ENCODE measurements around the gene SORCS2.

Gene SORCS2

GRCh38 chr4:7342223-7343080 lies 150.1 kb downstream of the SORCS2 start:
- no peak for DNase-seq

- no peak for DNase-seq
Measured at GRCh38 chr4:7343081-7343655, 150.8 kb downstream of the SORCS2 start.

- DNase-seq, result no peak
Measured at GRCh38 chr4:7343950-7344349, 151.6 kb downstream of the SORCS2 start.

DNA sequence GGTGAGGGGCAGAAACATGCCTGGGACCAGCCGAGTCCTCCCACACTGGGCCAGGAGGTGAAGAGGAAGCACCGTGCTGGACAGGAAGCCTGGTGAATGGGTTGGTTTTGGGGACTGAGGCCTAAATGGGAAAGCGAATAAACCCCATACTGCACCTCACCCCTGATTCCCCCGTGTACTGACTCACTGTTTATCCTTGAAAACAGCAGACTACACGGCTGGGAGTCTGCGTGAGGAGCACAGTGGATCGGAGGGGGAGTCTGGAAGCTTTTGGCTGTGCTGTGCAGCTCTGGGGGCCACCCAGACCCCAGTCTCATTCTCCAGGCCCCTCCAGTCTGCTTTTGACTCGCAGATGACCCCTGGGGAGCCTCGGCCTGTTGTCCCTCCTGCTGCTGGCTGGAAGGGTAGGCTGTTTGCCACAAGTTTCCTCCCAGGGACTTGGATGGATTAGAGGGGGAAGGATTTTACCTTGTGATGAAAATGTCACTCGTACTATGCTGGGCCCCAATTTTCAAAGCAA lies 152.4 kb downstream of the SORCS2 start:
- no peak for DNase-seq

- no peak for DNase-seq
Measured at GRCh38 chr4:7347981-7348380, 155.6 kb downstream of the SORCS2 start.

- peak; percentile 31 to 43 for DNase-seq
Measured at GRCh38 chr4:7348946-7349900, 156.9 kb downstream of the SORCS2 start.

GRCh38 chr4:7350396-7350795 lies 158.1 kb downstream of the SORCS2 start:
- DNase-seq, result no peak

- no peak for DNase-seq
Measured at GRCh38 chr4:7351014-7351413, 158.7 kb downstream of the SORCS2 start.

- DNase-seq, result no peak
Measured at GRCh38 chr4:7352486-7352885, 160.1 kb downstream of the SORCS2 start.

DNA sequence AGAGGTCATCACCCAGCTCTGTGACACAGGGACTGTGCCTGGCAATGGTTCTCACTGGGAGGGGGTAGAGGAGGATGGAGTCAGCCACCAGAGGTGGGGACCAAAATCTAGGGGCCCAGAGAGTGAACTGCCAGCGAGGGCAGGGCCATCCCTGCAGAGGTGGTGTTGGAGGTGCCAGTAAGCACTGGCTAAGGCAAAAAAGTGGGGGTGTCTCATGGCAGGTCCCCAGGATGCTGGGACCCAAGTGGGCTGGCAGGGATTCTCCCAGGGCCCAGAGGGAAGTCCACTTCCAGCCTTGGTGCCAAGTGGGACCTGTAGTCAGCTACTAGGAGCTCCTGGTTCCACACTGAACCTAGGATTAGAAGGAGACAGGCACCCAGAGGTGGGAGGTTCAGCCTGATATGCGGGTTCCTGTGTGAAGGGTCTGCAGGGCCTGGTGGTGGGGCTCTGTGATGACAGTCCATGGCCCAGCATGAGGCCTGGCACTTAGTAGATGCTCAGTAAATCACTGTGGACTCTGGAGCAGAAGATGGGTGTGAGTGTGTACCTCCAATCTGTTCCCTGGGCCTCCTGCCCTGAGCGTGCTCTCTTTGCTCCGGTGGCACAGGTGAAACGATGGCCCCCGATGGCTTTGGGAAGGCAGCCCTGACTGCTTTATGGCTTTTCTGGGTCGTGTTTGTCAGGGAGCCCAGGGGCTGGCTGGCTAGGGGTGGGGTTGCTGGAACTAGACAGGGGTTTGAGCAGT lies 160.9 kb downstream of the SORCS2 start:
- no peak for DNase-seq

- DNase-seq, result no peak
Measured at GRCh38 chr4:7353846-7354610, 161.7 kb downstream of the SORCS2 start.

GRCh38 chr4:7354927-7355326 lies 162.6 kb downstream of the SORCS2 start:
- no peak for DNase-seq

DNA sequence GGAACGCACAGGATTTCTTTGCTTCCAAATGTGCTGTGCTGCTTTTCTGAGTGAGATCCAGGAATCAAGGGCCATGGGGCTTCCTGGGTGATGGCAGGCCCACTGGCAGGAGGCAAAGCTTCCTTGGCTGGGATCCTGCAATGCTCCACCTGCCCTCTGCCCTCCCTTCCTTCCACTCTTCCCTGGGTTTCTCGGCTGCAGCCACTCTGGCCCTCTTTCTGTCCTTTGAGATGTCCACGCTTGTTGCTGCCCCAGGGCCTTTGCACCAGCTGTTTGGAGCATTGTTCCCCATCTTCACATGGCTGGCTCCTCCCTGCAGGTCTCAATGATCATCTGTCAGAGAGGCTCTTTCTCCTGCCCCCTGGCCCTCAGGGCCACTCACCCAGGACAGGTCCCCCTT lies 163.5 kb downstream of the SORCS2 start:
- no peak for DNase-seq

GRCh38 chr4:7356667-7357310 lies 164.5 kb downstream of the SORCS2 start:
- no peak for DNase-seq

DNA sequence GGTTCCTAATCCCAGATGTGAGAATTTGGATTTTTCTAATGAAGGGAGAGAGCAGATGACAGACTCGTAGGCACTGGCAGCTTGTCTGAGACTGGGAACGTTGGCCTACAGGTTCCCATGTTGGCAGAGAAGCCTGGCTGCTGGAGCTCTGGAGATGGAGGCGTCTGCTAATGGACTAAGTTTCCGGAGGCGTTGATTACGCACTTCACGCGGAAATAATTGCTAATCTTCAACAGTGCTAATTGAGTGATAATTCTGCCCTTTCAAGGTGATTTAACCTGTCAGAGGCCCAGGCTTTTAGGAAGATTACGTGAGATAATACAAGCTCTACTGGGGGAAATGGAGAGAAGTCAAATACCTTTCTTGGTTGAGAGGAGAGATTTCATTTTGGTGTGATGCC lies 165.0 kb downstream of the SORCS2 start:
- DNase-seq, result no peak

DNA sequence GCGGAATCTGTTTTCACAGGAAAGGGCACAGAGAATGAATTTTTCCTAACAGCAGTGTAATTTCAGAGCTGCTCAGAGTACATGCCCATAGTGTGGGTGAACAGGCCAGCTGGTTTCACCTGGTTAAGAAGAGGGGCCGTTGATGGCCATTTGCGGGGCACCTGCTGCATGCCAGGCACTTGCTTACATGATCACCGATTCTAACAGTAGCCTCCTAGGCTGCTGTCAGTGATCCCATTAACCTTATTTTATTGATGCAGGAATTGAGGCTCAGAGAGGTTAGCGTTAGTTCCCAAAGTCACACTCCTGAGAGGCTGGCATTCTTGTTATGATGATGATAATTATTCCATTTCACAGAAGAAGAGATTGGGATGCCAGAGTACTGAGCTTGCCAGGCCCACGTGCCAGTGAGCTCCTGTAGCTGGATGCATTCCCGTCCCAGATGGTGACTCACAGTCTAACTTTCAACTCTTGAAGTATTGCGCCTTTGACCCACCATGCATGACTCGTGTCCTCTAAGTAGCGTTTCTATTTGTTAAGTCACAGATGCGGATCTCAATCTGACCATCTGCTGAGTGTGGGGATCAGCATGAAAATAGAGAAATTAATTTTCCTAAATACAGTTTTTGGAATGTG lies 165.9 kb downstream of the SORCS2 start:
- no peak for DNase-seq

DNA sequence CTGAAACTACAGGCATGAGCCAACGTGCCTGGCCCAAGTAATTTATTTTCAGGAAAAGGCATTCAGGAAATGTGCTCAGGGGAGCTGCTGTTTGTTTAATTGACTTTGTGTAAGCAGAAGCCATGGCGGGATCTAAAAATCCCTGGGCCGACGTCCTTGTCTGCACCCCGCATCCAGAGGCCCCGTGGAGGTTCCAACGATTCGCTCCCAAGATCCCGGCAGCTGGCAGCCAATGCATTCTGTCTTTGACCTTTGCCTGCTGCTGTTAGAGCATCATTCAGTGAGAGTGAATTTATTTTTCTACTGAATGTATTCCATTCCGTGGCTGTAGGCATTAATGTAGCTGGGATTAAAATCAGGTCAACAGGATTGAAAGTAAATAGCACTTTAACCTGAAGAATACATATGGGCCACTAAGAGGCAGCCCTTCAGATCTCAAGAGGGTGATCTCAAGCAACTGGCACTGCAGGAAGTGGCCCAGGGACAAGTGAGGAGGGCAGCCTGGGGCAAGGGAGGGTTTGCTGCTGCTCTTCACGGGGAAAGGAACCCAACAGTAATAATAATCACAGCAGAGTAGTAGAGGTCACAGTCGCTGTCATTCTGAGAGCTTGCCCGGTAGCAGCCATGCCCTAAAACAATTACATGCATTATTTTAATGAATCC lies 167.2 kb downstream of the SORCS2 start:
- no peak for DNase-seq

DNA sequence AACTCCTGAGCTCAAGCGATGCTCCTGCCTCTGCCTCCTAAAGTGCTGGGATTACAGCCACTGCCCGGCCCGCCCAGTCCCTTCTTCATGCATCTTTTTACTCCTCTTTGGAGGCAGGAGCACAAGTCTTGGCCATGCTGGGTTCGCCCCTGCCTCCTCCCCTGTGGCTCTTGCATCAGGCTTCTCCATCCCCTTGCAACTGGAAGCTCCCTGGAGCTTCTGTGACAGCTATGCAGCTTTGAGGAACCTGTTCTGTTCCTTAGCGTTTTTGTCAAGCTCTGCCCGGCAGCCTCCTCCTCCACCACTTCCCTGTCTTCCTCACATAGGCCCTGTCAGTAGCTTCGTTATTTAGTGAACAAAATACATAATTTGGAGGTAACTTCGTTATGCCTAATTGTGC lies 168.5 kb downstream of the SORCS2 start:
- DNase-seq, result no peak

- DNase-seq, result no peak
Measured at GRCh38 chr4:7361280-7361895, 169.1 kb downstream of the SORCS2 start.

GRCh38 chr4:7362341-7362740 lies 170.0 kb downstream of the SORCS2 start:
- DNase-seq, result no peak
